ENCODE data around the gene CRNN.

CRNN gene

DNA sequence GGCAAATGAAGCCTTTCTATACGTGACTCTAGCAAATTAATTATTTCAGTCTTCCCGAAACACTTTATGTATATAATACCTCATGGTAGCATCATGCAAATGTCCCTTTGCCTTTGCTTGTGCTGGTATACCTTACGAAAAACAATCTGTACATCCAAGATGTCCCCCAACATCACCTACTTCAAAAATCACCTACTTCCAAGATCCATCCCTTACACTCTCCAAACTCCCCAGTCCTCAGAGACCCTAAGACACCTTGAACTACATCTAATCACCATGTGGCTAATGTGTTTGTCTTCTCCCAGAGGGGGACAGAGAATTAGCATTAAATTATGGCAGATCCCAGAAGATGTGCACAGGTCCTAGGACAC is 46.5 kb upstream of the CRNN start:
- H3K27ac ChIP-seq (ENCODE audit: extremely low read depth, low read depth, low read length), result no peak overlapping the region
- H3K4me3 ChIP-seq (ENCODE audit: low read depth, low read length), result no peak overlapping the region
- ChIA-PET POLR2A (no interaction called here), CTCF (interaction anchor here (0.7 to 3.6 kb wide), 21 partner anchors 14 to 439 kb away, joined by 3 to 176 read pairs (median 7); no protein-coding TSS in a partner anchor)
- no peak for TF ChIP-seq ZBTB48 (tag by site-specific recombination; IDR thresholded peaks at IDR 0.05)
- TF ChIP-seq, protein P1, sequence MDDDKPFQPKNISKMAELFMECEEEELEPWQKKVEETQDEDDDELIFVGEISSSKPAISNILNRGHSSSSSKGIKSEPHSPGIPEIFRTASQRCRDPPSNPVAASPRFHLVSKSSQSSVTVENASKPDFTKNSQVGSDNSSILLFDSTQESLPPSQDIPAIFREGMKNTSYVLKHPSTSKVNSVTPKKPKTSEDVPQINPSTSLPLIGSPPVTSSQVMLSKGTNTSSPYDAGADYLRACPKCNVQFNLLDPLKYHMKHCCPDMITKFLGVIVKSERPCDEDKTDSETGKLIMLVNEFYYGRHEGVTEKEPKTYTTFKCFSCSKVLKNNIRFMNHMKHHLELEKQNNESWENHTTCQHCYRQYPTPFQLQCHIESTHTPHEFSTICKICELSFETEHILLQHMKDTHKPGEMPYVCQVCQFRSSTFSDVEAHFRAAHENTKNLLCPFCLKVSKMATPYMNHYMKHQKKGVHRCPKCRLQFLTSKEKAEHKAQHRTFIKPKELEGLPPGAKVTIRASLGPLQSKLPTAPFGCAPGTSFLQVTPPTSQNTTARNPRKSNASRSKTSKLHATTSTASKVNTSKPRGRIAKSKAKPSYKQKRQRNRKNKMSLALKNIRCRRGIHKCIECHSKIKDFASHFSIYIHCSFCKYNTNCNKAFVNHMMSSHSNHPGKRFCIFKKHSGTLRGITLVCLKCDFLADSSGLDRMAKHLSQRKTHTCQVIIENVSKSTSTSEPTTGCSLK (tag by site-specific recombination; IDR thresholded peaks at IDR 0.05), result no peak
- no peak for TF ChIP-seq ZFP69B (tag by site-specific recombination; IDR thresholded peaks at IDR 0.05)
- no peak for TF ChIP-seq ZNF426 (tag by site-specific recombination; IDR thresholded peaks at IDR 0.05)
- TF ChIP-seq ZNF133 (tag by site-specific recombination; IDR thresholded peaks at IDR 0.05), result no peak
- TF ChIP-seq, protein P2, sequence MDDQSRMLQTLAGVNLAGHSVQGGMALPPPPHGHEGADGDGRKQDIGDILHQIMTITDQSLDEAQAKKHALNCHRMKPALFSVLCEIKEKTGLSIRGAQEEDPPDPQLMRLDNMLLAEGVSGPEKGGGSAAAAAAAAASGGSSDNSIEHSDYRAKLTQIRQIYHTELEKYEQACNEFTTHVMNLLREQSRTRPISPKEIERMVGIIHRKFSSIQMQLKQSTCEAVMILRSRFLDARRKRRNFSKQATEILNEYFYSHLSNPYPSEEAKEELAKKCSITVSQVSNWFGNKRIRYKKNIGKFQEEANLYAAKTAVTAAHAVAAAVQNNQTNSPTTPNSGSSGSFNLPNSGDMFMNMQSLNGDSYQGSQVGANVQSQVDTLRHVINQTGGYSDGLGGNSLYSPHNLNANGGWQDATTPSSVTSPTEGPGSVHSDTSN (CRISPR knock-in tag; IDR thresholded peaks at IDR 0.05), result no peak
- no peak for TF ChIP-seq EGR2 (tag by site-specific recombination; IDR thresholded peaks at IDR 0.05; ENCODE audit: low read depth)
- TF ChIP-seq SCRT2 (tag by site-specific recombination; IDR thresholded peaks at IDR 0.05), result no peak
- TF ChIP-seq WT1 (tag by site-specific recombination; IDR thresholded peaks at IDR 0.05), result no peak
- TF ChIP-seq GLIS2 (tag by site-specific recombination; IDR thresholded peaks at IDR 0.05), result no peak
- no peak for TF ChIP-seq ZNF776 (tag by site-specific recombination; IDR thresholded peaks at IDR 0.05; ENCODE audit: borderline replicate concordance)
- no peaks in the 10 kb centered on the region for H3K9me3 ChIP-seq (ENCODE audit: control insufficient read depth, insufficient read depth, low read depth, low read length)
- H3K36me3 ChIP-seq (ENCODE audit: control insufficient read depth in 2 of 2, insufficient read depth in 1 of 2, low read length in 2 of 2), result no peaks in the 10 kb centered on the region
- H3K4me1 ChIP-seq (ENCODE audit: control insufficient read depth, insufficient read depth, low read length), result no peaks in the 10 kb centered on the region

DNA sequence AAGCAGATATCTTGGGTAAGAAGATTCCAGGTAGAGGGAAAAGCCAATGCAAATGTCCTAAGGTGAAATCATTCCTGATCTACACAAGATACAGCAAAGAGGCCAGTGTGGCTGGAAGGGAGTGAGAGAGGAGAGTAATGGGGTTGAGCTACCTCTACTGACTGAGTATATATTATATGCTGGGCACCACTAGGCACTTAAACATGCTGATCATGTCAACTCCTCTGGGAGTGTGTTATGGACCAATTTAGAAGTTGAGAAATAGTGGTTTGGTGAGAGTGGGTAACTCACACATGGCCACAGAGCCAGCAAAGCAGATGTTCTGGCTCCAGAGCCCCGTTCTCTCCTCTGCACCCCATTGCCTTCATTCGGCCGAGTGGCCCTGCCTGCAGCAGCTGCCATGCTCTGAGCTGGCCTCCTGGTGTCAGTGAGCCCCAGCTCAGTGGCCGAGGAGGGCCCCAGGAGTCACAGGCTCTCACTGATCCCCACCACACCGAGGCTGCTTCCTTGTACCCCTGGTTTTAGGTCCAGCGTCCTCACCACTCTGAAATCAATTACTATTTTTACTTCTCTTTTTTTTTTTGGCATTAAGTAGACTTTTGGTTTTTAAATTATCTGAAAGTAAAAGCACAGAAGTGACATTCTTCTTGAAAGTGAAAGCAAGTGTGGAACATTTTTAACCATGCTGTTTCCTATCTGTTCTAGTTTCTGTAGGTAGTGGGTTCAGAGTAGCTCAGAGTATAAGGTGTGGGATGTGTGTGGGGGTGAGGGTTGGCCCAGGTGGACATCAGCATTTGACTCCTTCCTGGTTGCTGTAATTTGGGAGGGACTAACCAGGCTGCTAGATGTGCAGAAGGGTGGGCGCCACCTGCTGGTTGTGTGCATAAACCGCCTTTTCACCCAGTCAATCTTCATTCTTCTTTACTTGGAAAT is 45.8 kb upstream of the CRNN start:
- POLR2A ChIA-PET, result interaction anchor here (1.7 kb wide), 1 partner anchor 271 kb away, joined by 6 read pairs; no protein-coding TSS in a partner anchor
- TF ChIP-seq ZNF544 (tag by site-specific recombination; IDR thresholded peaks at IDR 0.05) (no peak), ZNF654 (tag by site-specific recombination; IDR thresholded peaks at IDR 0.05; ENCODE audit: low read depth) (peak; percentile 29; the same call in 1 of the 2 replicates), REPIN1 (tag by site-specific recombination; IDR thresholded peaks at IDR 0.05; ENCODE audit: low read depth) (no peak), ZNF660 (tag by site-specific recombination; IDR thresholded peaks at IDR 0.05) (peak; percentile 52; the same call in 1 of the 2 replicates), EGR2 (tag by site-specific recombination; IDR thresholded peaks at IDR 0.05; ENCODE audit: low read depth) (peak; percentile 66; the same call in 1 of the 2 replicates), MEIS1 (CRISPR knock-in tag; IDR thresholded peaks at IDR 0.05; ENCODE audit: borderline replicate concordance) (no peak), ZNF311 (tag by site-specific recombination; IDR thresholded peaks at IDR 0.05; ENCODE audit: borderline replicate concordance) (no peak), WT1 (tag by site-specific recombination; IDR thresholded peaks at IDR 0.05) (no peak), PRDM1 (tag by site-specific recombination; IDR thresholded peaks at IDR 0.05) (peak; percentile 89), ZFHX2 (tag by site-specific recombination; conservative IDR thresholded peaks at IDR 0.05) (peak; percentile 68)
- TF ChIP-seq, protein P3, sequence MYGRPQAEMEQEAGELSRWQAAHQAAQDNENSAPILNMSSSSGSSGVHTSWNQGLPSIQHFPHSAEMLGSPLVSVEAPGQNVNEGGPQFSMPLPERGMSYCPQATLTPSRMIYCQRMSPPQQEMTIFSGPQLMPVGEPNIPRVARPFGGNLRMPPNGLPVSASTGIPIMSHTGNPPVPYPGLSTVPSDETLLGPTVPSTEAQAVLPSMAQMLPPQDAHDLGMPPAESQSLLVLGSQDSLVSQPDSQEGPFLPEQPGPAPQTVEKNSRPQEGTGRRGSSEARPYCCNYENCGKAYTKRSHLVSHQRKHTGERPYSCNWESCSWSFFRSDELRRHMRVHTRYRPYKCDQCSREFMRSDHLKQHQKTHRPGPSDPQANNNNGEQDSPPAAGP (tag by site-specific recombination; IDR thresholded peaks at IDR 0.05), result no peak
- TF ChIP-seq, protein P4, sequence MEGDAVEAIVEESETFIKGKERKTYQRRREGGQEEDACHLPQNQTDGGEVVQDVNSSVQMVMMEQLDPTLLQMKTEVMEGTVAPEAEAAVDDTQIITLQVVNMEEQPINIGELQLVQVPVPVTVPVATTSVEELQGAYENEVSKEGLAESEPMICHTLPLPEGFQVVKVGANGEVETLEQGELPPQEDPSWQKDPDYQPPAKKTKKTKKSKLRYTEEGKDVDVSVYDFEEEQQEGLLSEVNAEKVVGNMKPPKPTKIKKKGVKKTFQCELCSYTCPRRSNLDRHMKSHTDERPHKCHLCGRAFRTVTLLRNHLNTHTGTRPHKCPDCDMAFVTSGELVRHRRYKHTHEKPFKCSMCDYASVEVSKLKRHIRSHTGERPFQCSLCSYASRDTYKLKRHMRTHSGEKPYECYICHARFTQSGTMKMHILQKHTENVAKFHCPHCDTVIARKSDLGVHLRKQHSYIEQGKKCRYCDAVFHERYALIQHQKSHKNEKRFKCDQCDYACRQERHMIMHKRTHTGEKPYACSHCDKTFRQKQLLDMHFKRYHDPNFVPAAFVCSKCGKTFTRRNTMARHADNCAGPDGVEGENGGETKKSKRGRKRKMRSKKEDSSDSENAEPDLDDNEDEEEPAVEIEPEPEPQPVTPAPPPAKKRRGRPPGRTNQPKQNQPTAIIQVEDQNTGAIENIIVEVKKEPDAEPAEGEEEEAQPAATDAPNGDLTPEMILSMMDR (tag by site-specific recombination; IDR thresholded peaks at IDR 0.05), result 0 out of 2 replicates have a peak, but pooled peaks have one; percentile 30

More for the DNA sequence above, 45.8 kb upstream of the CRNN start:
- H3K4me3 ChIP-seq (ENCODE audit: low read depth, low read length), result no peak overlapping the region
- H3K4me1 ChIP-seq (ENCODE audit: control insufficient read depth, insufficient read depth, low read length), result no peaks in the 10 kb centered on the region
- no peaks in the 10 kb centered on the region for H3K36me3 ChIP-seq (ENCODE audit: control insufficient read depth in 2 of 2, insufficient read depth in 1 of 2, low read length in 2 of 2)
- CTCF ChIA-PET, result interaction anchor here (0.5 to 3.6 kb wide), 63 partner anchors 8 to 1083 kb away, joined by 3 to 176 read pairs (median 4); partner anchors contain the start of gene KPRP
- H3K9me3 ChIP-seq (ENCODE audit: control insufficient read depth, insufficient read depth, low read depth, low read length), result no peaks in the 10 kb centered on the region
- H3K27ac ChIP-seq (ENCODE audit: extremely low read depth, low read depth, low read length), result no peak overlapping the region
